Mucosa of rectum (tissue), 2 donors: Measurements from ENCODE around the gene PRAME.
"Not testable (repeated sequence)": the region's sequence is repeated elsewhere in the genome, so short reads cannot be mapped to it uniquely, and the experiment has no call there.

ENCODE experiments used
- H3K27ac ChIP-seq, 2 donors: one replicate each; pipeline ENCODE4 v1.7.0; 2013; ENCODE audit warnings: inconsistent platforms in 2 of 2, low read depth in 2 of 2, low read length in 2 of 2
- H3K27me3 ChIP-seq, 2 donors: one replicate each; pipeline ENCODE4 v1.7.0; 2013; ENCODE audit warnings: low read length in 2 of 2; ENCODE audit not compliant: control insufficient read depth in 2 of 2, insufficient read depth in 2 of 2
- H3K36me3 ChIP-seq, 2 donors: one replicate each; pipeline ENCODE4 v1.7.0; 2013; ENCODE audit warnings: low read length in 2 of 2; ENCODE audit not compliant: control insufficient read depth in 2 of 2, insufficient read depth in 2 of 2
- H3K4me1 ChIP-seq, 2 donors: one replicate each; pipeline ENCODE4 v1.7.0; 2013; ENCODE audit warnings: low read length in 2 of 2, mild to moderate bottlenecking in 1 of 2; ENCODE audit not compliant: control insufficient read depth in 2 of 2, insufficient read depth in 2 of 2
- H3K4me3 ChIP-seq, 2 donors: one replicate each; pipeline ENCODE4 v1.7.0; 2013; ENCODE audit warnings: low read length in 2 of 2
- H3K9ac ChIP-seq, 2 donors: one replicate each; pipeline ENCODE4 v1.7.0; 2013; ENCODE audit warnings: low read length in 2 of 2, low read depth in 1 of 2, mild to moderate bottlenecking in 1 of 2
- H3K9me3 ChIP-seq, 2 donors: one replicate each; pipeline ENCODE4 v1.7.0; 2013; ENCODE audit warnings: low read length in 2 of 2; ENCODE audit not compliant: control insufficient read depth in 2 of 2
- donor health status: healthy.
- donor health status: Normal muscosa, but diverticular disease.

The PRAME gene

GRCh38 chr22:22523494-22523893 is 35.6 kb downstream of the PRAME start:
- H3K27me3 ChIP-seq: peaks cover 0 to 2% of the 10 kb centered on the region in 2 donors
- no peak overlapping the region for H3K27ac ChIP-seq
- H3K4me3 ChIP-seq: no peak overlapping the region
- no peak overlapping the region for H3K9ac ChIP-seq
- no peaks in the 10 kb centered on the region for H3K9me3 ChIP-seq
- no peaks in the 10 kb centered on the region for H3K36me3 ChIP-seq
- no peaks in the 10 kb centered on the region for H3K4me1 ChIP-seq

GRCh38 chr22:22521631-22522030 is 37.4 kb downstream of the PRAME start:
- Histone ChIP-seq H3K9ac (no peak overlapping the region), H3K4me1 (no peaks in the 10 kb centered on the region), H3K4me3 (no peak overlapping the region), H3K36me3 (no peaks in the 10 kb centered on the region), H3K27ac (no peak overlapping the region), H3K27me3 (peaks cover 0 to 2% of the 10 kb centered on the region in 2 donors), H3K9me3 (no peaks in the 10 kb centered on the region)

- Histone ChIP-seq H3K4me1 (no peaks in the 10 kb centered on the region), H3K9me3 (no peaks in the 10 kb centered on the region), H3K9ac (no peak overlapping the region), H3K36me3 (no peaks in the 10 kb centered on the region), H3K4me3 (no peak overlapping the region), H3K27ac (no peak overlapping the region), H3K27me3 (peaks cover 0 to 2% of the 10 kb centered on the region in 2 donors)
These were observed 38.1 kb downstream of the PRAME start for GRCh38 chr22:22520667-22521602.

- H3K36me3 ChIP-seq: no peaks in the 10 kb centered on the region
- H3K9me3 ChIP-seq: no peaks in the 10 kb centered on the region
- no peak within 1 kb of the TSS for H3K9ac ChIP-seq
- no peak within 1 kb of the TSS for H3K4me3 ChIP-seq
- no peak within 1 kb of the TSS for H3K27ac ChIP-seq
- H3K27me3 ChIP-seq: peaks cover 0 to 2% of the 10 kb centered on the region in 2 donors
- no peaks in the 10 kb centered on the region for H3K4me1 ChIP-seq
These were observed 38.9 kb downstream of the PRAME start, which contains the start of gene ZNF280A for GRCh38 chr22:22520020-22520656. Gene ZNF280A (minus strand): TSS chr22:22520270. CDS start chr22:22515630, 4,640 bp downstream.

GRCh38 chr22:22519591-22519990 is 39.5 kb downstream of the PRAME start:
- Histone ChIP-seq H3K9me3 (no peaks in the 10 kb centered on the region), H3K27me3 (peaks cover 0 to 5% of the 10 kb centered on the region in 2 donors), H3K4me1 (no peaks in the 10 kb centered on the region), H3K36me3 (no peaks in the 10 kb centered on the region), H3K4me3 (no peak overlapping the region), H3K9ac (no peak overlapping the region), H3K27ac (no peak overlapping the region)

- peaks cover 0 to 3% of the 10 kb centered on the region in 2 donors for H3K27me3 ChIP-seq
- H3K4me3 ChIP-seq: no peak overlapping the region
- no peaks in the 10 kb centered on the region for H3K9me3 ChIP-seq
- no peak overlapping the region for H3K9ac ChIP-seq
- no peaks in the 10 kb centered on the region for H3K4me1 ChIP-seq
- no peak overlapping the region for H3K27ac ChIP-seq
- no peaks in the 10 kb centered on the region for H3K36me3 ChIP-seq
These were observed 42.1 kb downstream of the PRAME start for GRCh38 chr22:22516992-22517391.

GRCh38 chr22:22515890-22516289 is 43.2 kb downstream of the PRAME start:
- Histone ChIP-seq H3K36me3 (no peaks in the 10 kb centered on the region), H3K27me3 (peaks cover 3% of the 10 kb centered on the region in 2 donors), H3K27ac (no peak overlapping the region), H3K4me1 (no peaks in the 10 kb centered on the region), H3K4me3 (no peak overlapping the region), H3K9me3 (no peaks in the 10 kb centered on the region), H3K9ac (no peak overlapping the region)

- H3K9ac ChIP-seq, H3K27me3 ChIP-seq: not testable (repeated sequence)
These were observed 44.6 kb downstream of the PRAME start for GRCh38 chr22:22514431-22514830.

GRCh38 chr22:22513619-22514018 is 45.4 kb downstream of the PRAME start:
- H3K9ac ChIP-seq: no peak overlapping the region
- H3K27me3 ChIP-seq: peaks cover 3% of the 10 kb centered on the region in 2 donors
- H3K27ac ChIP-seq: no peak overlapping the region
- no peaks in the 10 kb centered on the region for H3K36me3 ChIP-seq
- H3K9me3 ChIP-seq: no peaks in the 10 kb centered on the region
- H3K4me3 ChIP-seq: no peak overlapping the region
- peaks cover 0 to 3% of the 10 kb centered on the region in 2 donors for H3K4me1 ChIP-seq

More at GRCh38 chr22:22514431-22514830, 44.6 kb downstream of the PRAME start:
- not testable (repeated sequence) for H3K4me3 ChIP-seq, H3K27ac ChIP-seq, H3K4me1 ChIP-seq, H3K9me3 ChIP-seq, H3K36me3 ChIP-seq

GRCh38 chr22:22512951-22513350 is 46.1 kb downstream of the PRAME start:
- Histone ChIP-seq H3K4me1 (peaks cover 3 to 5% of the 10 kb centered on the region in 2 donors), H3K9ac (no peak overlapping the region), H3K9me3 (no peaks in the 10 kb centered on the region), H3K4me3 (no peak overlapping the region), H3K27ac (no peak overlapping the region), H3K36me3 (no peaks in the 10 kb centered on the region), H3K27me3 (peaks cover 3% of the 10 kb centered on the region in 2 donors)
